Tongue (tissue), 2 donors: Measurements from ENCODE around the gene DYNLT2. TPM values are rescaled to one million over a fixed set of nuclear protein-coding genes. Genes with fewer than 3 reads are reported as not detected.
"Not testable (repeated sequence)": the region's sequence is repeated elsewhere in the genome, so short reads cannot be mapped to it uniquely, and the experiment has no call there.

Experiments
- DNase-seq: peaks from one replicate; pipeline ENCODE4 v3.0.0-alpha.2; 2015
- total RNA-seq: library from RNA; depleted of rRNA; stranded (reverse); fragments of >200 nt; gene quantifications from one replicate; pipeline ENCODE4 v1.2.3, GENCODE V29; 2014

The DYNLT2 gene
- total RNA-seq, 1 donor from 2014 or later, result 5.7 TPM

GRCh38 chr6:169701311-169701953 is 49.9 kb downstream of the DYNLT2 start:
- no peak for DNase-seq

- peak; percentile 9 for DNase-seq
Measured at GRCh38 chr6:169700296-169700695, 51.1 kb downstream of the DYNLT2 start.

- DNase-seq, result not testable (repeated sequence)
Measured at GRCh38 chr6:169697115-169697514, 54.3 kb downstream of the DYNLT2 start.

- no peak for DNase-seq
Measured at GRCh38 chr6:169695131-169695530, 56.2 kb downstream of the DYNLT2 start.

- no peak for DNase-seq
Measured at GRCh38 chr6:169692516-169692915, 58.9 kb downstream of the DYNLT2 start.

GRCh38 chr6:169691260-169691659 is 60.1 kb downstream of the DYNLT2 start:
- no peak for DNase-seq

Other genes starting within 250 kb of the DYNLT2 start
- 43.6 TPM for gene WDR27, start 49.5 kb downstream of the DYNLT2 start, total RNA-seq
- gene C6orf120, start 49.4 kb downstream of the DYNLT2 start, total RNA-seq, result 32.8 TPM
- gene PHF10, start 27.1 kb downstream of the DYNLT2 start, total RNA-seq, result 72.2 TPM
- gene ERMARD, start 50 bp upstream of the DYNLT2 start, total RNA-seq, result 17.3 TPM